ENCODE measurements around the gene ARHGDIA.

Gene ARHGDIA

DNA sequence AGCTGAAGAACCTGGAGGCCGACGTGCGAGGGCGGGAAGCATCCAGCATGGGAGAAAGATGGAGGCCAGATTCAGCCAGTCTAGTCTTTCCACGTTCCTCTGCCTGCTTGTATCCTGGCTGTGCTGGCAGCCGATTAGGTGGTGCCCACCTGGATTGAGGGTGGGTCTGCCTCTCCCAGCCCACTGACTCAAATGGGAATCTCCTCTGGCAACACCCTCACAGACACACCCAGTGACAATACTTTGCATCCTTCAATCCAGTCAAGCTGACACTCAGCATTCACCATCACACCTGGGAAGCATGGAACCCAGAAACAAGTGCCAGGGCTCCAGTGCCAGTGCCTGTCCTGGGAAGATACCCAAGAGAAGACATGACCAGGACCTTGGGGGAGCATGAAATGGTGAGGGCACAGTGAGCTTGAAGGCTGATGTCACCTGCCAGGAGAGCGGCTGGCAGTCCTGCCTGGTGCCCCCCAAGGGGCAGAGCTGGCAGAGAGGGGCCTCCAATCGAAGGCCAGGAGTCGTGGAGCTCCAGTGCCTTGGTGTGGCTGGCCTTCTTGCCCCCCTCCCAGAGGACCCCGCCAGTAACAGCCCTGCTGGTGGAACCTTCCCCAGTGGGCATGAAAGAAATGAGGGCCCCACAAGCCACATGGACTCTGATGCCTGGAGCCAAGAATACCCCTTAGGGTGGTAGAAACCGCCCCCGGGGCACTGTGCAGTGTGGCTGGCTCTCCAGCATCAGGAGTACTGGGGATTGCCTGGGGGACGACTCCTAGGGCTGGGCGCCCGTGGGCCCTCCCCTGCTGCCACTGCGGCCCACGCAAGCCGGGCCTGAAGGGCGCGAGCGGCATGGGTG is 30.3 kb upstream of the ARHGDIA start:
- peaks cover 5% of the 10 kb centered on the region for H3K27me3 Mint-ChIP-seq
- peaks cover 3% of the 10 kb centered on the region for H3K4me1 Mint-ChIP-seq
- no peak overlapping the region for H3K27ac Mint-ChIP-seq
- H3K4me3 Mint-ChIP-seq: peak overlapping the region; percentile 18
- DNase-seq (ENCODE audit: low spot score in 2 of 2) (no peak), ATAC-seq (ENCODE audit: low read depth) (no peak)
- peaks cover 9% of the 10 kb centered on the region for H3K36me3 Mint-ChIP-seq
- H3K9me3 Mint-ChIP-seq: no peaks in the 10 kb centered on the region

DNA sequence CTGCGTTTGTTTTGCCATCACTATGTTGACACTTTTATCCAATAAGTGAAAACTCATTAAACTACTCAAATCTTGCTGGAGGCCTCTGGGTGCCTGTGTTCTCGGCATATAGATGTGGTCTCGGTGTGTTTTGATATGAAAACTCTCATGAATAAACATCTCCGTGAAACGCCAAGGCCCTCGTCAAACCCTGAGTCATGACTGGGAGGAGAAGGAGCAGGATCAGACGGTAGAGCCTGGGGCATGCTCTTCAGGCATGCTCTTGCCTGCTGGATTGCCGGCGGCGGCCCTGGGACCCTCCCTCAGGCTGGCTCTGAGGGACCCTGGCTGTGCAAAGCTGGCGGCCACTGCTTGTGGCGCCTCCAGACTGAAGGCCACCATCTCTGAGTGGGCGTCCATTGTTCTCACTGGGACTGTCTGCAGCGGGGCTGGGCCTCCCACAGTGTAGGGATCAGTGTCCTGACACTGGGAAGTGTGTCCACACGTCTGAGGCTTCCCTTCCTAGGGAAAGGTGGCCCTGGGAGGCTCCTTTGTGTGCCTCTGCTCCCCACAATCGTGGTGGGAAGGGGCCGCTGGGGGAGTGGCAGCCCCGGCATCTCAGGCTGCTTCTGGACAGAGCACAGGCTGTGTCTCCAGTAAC is 29.2 kb upstream of the ARHGDIA start:
- Mint-ChIP-seq H3K27ac (no peak overlapping the region), H3K4me1 (peaks cover 3% of the 10 kb centered on the region), H3K4me3 (no peak overlapping the region), H3K27me3 (peaks cover 5% of the 10 kb centered on the region), H3K36me3 (peaks cover 10% of the 10 kb centered on the region), H3K9me3 (no peaks in the 10 kb centered on the region)
- DNase-seq (ENCODE audit: low spot score in 2 of 2): no peak
- no peak for ATAC-seq (ENCODE audit: low read depth)

DNA sequence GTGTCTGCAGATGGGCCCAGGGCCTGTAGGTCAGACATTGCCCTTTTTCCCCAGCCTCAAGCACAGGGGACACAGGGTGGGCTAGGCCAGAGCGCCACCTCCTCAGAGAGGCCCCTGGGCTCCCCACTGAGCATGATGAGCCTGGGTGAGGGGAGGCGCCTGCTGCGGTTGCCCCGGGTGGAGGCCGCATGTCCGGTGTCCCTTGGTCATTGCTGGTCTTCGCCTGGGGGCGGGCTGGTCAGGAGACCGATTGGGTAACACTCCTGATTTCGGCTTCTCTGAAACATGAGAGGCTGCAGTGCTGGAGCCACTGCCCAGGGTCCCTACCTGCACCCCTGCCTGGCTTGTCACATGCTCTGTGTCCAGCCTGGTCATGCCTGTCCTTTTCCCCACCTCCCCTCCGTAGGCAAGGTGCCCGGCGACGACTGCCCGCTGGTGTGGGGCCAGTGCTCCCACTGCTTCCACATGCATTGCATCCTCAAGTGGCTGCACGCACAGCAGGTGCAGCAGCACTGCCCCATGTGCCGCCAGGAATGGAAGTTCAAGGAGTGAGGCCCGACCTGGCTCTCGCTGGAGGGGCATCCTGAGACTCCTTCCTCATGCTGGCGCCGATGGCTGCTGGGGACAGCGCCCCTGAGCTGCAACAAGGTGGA is 28.5 kb upstream of the ARHGDIA start:
- Mint-ChIP-seq H3K4me3 (no peak overlapping the region), H3K36me3 (peaks cover 11% of the 10 kb centered on the region), H3K4me1 (peaks cover 3% of the 10 kb centered on the region), H3K9me3 (no peaks in the 10 kb centered on the region), H3K27ac (no peak overlapping the region), H3K27me3 (peaks cover 5% of the 10 kb centered on the region)
- ATAC-seq (ENCODE audit: low read depth) (no peak), DNase-seq (ENCODE audit: low spot score in 2 of 2) (no peak)

DNA sequence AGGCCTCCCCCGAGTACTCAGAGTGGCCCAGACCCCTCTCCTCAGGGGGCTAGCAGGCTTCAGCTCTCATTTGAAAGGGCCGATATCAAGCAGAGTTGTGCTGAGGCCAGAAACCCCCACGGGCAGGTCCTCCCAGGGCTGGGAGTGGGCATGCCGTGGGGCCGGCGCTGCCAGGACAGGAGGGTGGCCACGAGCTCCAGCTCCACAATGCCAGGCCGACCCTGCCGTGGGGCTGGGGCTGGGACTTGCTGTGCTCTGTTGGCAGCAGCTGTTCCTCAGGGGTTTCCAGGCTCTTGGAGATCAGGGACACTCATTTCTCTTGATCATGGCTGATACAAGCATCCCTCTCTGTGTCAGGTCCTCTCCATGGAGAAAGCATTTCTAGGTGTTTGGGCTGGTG is 27.7 kb upstream of the ARHGDIA start:
- Mint-ChIP-seq H3K36me3 (peaks cover 11% of the 10 kb centered on the region), H3K4me3 (no peak overlapping the region), H3K9me3 (no peaks in the 10 kb centered on the region), H3K4me1 (peaks cover 3% of the 10 kb centered on the region), H3K27me3 (peaks cover 5% of the 10 kb centered on the region), H3K27ac (no peak overlapping the region)
- no peak for DNase-seq (ENCODE audit: low spot score in 2 of 2)
- ATAC-seq (ENCODE audit: low read depth): no peak

DNA sequence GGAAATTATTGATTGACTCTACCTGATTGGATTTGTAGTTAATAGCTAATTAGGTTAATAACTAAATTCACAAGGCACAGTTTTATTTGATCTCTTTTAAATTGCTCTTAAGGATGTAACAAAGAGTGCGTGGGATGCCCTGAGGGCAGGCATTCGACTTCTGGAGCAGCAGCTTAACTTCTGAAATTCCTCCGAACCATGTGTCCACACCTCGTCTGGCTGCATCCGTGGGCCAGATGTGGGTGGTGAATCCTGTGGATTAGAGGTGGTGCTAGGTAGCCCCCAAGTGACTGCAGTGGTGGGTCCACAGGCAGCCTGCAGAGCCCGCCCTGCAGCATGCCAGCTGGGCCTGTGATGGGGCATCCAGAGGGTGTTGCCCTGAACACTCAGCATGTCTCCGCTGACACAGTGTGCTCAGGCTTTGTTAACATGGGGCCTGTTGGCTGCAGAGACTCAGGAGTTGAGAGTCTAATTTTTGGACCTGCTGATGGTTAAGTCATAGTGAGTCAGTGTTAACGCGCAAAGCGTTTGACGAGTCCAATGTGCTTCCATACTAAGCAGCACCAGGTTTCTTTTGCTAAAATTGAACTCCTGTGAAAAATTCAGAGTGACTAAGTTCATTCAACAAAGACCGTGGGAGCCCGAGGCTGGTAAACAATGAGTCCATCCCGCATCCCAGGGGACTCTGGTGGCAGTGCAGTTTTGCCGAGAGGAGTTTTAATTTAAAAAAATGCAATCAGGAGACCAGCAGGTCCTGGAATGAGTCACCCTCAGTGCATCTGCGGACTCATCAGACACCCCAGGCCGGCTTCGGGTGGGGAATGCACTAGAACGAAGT is 27.1 kb upstream of the ARHGDIA start:
- no peaks in the 10 kb centered on the region for H3K9me3 Mint-ChIP-seq
- H3K4me1 Mint-ChIP-seq: peaks cover 5% of the 10 kb centered on the region
- H3K27me3 Mint-ChIP-seq: peaks cover 5% of the 10 kb centered on the region
- ATAC-seq (ENCODE audit: low read depth) (no peak), DNase-seq (ENCODE audit: low spot score in 2 of 2) (no peak)
- no peak overlapping the region for H3K4me3 Mint-ChIP-seq
- H3K27ac Mint-ChIP-seq: no peak overlapping the region
- peaks cover 11% of the 10 kb centered on the region for H3K36me3 Mint-ChIP-seq

DNA sequence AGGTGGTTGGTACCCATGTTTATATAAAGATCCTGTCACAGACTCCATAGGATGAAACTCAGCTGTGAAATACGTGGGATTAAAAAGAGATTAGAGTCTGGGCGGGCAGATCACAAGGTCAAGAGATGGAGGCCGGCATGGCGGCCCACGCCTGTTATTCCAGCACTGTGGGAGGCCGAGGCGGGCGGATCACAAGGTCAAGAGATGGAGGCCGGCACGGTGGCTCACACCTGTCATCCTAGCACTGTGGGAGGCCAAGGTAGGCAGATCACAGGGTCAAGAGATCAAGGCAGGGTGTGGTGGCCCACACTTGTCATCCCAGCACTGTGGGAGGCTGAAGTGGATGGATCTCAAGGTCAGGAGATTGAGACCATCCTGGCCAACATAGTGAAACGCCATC is 24.3 kb upstream of the ARHGDIA start:
- no peak for DNase-seq (ENCODE audit: low spot score in 2 of 2)
- no peak for ATAC-seq (ENCODE audit: low read depth)
- H3K9me3 Mint-ChIP-seq: no peaks in the 10 kb centered on the region
- H3K36me3 Mint-ChIP-seq: peaks cover 10% of the 10 kb centered on the region
- H3K27ac Mint-ChIP-seq: no peak overlapping the region
- no peak overlapping the region for H3K4me3 Mint-ChIP-seq
- no peaks in the 10 kb centered on the region for H3K27me3 Mint-ChIP-seq
- H3K4me1 Mint-ChIP-seq: peaks cover 5% of the 10 kb centered on the region

DNA sequence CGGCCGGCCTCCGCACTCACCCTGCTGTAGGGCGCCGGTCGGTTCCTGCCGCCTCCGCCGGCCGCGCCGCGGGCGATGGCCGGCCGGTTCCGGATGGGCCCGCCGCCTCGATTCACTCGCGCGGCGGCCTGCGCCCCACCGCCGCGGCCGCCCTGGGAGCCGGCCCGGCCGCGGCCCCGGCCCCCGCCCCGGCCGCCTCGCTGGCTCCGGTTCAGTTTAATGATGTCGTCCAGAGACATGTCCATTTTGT is 20.1 kb upstream of the ARHGDIA start:
- Mint-ChIP-seq H3K27me3 (no peaks in the 10 kb centered on the region), H3K27ac (peak overlapping the region; percentile 96), H3K4me1 (peaks cover 18% of the 10 kb centered on the region), H3K36me3 (peaks cover 17% of the 10 kb centered on the region), H3K9me3 (no peaks in the 10 kb centered on the region), H3K4me3 (peak overlapping the region; percentile 97)
- DNase-seq (ENCODE audit: low spot score in 2 of 2) (no peak), ATAC-seq (ENCODE audit: low read depth) (peak; percentile 5)

DNA sequence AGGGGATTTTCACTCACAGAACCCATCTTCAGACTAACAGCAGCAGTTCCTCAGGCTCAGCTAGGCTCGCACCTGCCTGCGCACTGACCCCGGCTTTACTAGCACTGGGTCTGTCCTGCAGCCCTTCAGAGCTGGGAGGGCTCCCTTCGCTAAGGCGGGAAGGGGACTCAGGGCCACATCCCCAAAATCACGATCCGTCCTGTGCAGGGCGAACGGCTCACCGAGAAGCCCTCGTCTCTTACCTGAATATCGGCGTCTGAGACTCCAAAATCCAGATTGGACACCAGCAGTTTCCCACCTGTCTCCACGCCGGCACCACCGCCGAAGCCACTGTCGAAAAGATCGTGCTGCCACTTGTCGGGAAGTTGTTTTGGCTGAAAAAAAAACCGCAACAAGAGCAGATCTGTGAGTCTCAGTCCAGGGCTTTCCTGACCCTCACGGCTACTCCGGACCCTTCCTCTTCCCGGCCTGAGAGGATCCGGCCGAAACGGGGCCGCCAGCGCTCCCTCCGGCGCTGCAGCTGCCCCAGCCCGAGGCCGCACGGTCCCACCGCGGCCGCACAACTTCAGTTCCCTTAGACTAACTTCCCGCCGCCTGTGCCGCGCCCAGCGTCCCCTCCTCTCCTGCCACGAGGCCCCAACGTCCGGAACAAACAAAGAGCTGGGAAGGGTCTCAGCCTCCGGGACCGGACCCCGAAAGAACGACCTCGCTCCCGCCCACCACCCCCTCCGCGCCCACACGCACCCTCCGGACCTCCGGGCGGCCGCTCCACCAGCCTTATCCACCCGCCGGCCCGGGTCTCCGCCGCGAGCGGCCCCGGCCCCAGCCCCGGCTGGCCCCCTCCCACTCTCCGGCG is 19.5 kb upstream of the ARHGDIA start:
- DNase-seq (ENCODE audit: low spot score in 2 of 2) (no peak), ATAC-seq (ENCODE audit: low read depth) (no peak)
- Mint-ChIP-seq H3K27ac (peak overlapping the region; percentile 96), H3K27me3 (no peaks in the 10 kb centered on the region), H3K4me1 (peaks cover 18% of the 10 kb centered on the region), H3K36me3 (peaks cover 19% of the 10 kb centered on the region), H3K4me3 (peak overlapping the region; percentile 76), H3K9me3 (no peaks in the 10 kb centered on the region)

DNA sequence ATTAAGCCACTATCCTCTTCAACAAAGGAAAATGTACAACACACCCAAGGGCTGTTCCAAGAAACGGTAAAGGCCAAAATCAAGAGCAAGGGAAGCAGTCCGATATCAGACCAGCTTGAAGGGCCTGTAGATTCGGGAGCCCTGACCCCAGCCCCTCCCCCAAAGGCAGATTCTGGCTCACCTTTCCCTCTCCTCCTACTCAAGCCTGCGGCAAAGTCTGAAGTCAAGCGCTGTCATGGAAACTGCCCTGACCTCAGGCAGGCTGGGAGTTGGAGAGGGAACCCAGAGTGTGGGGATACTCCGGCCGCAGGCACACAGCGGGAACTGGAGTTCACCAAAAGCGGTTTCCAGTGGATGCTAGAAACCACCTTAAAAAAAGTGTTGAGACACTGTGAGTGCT is 18.5 kb upstream of the ARHGDIA start:
- ATAC-seq (ENCODE audit: low read depth): no peak

DNA sequence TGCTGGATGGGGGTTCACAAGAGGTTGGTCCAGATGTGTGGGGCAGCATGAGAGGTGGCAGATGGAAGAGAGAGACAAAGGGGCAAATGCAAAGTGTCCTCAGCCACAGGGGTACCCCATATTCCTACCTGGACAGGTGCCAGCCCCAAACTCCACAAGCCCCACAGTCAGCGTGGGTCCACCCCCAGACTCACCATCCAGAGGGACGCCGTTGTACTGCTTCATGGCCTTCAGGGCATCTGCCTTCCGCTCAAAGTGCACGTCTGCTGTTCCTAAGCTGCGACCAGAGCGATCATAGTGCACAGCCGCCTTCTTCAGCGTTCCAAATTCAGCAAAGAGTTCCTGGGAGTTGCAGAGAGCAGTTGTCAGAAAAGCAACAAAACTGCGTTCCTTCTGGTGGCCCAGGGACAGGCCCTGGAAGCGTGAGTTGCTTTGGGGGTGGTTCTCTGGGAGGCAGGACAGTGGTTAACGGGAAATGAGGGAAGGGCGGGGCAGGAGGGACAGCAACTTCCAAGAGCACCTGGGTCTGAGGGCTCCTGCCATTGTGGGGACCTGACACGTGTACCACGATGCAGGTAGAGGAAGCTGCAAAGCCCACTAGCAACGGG is 18.0 kb upstream of the ARHGDIA start:
- Mint-ChIP-seq H3K4me3 (peak overlapping the region; percentile 59), H3K27ac (no peak overlapping the region), H3K9me3 (no peaks in the 10 kb centered on the region), H3K36me3 (peaks cover 24% of the 10 kb centered on the region), H3K27me3 (no peaks in the 10 kb centered on the region), H3K4me1 (peaks cover 18% of the 10 kb centered on the region)
- no peak for ATAC-seq (ENCODE audit: low read depth)
- DNase-seq (ENCODE audit: low spot score in 2 of 2): no peak

More for the DNA sequence above, 18.5 kb upstream of the ARHGDIA start:
- Mint-ChIP-seq H3K9me3 (no peaks in the 10 kb centered on the region), H3K27ac (no peak overlapping the region), H3K4me1 (peaks cover 18% of the 10 kb centered on the region), H3K27me3 (no peaks in the 10 kb centered on the region), H3K4me3 (peak overlapping the region; percentile 59), H3K36me3 (peaks cover 20% of the 10 kb centered on the region)
- DNase-seq (ENCODE audit: low spot score in 2 of 2): no peak

DNA sequence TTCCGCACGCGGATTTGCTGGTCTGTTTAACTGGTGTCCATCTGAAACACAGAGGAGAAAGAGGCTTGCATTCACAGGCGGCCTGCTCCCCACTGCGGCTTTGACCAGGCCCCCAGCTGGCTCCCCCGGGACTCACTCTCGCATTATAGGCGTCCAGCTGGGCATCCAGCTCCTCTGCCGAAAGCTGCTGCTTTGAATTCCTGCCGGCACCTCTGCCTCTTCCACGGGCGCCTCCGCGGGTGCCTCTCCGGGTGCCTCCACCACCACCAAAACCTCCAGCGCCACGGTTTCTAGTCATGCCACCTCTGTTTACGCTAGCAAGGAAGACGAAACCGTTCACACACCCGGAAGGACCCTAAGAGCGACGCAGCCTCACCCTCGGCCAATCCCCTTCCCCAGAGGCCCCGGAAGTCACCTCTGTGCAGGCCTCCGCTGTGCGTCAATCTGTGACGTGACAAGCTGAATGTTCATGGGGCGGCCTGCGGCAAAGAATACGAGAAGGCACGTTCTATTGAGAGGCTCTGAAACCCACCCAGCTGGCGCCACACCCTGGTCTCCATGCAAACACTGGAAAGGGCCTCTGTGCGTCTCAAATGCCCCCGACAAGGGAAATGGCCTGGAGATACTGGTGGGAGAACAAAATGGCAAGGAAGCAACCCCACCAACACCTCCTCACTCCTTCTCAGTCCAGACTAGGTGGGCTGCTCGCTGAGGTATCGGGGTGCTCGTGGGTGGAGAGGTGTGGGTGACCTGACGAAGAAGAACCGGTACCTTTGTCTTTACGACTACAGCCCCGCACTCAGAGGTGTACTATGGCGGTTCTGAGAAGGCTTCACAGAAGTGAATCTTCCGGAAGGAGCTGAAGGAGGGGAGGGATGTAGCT is 17.2 kb upstream of the ARHGDIA start:
- no peak for DNase-seq (ENCODE audit: low spot score in 2 of 2)
- Mint-ChIP-seq H3K9me3 (no peaks in the 10 kb centered on the region), H3K4me3 (peak overlapping the region; percentile 59), H3K27me3 (no peaks in the 10 kb centered on the region), H3K36me3 (peaks cover 24% of the 10 kb centered on the region), H3K27ac (no peak overlapping the region), H3K4me1 (peaks cover 16% of the 10 kb centered on the region)
- no peak for ATAC-seq (ENCODE audit: low read depth)

DNA sequence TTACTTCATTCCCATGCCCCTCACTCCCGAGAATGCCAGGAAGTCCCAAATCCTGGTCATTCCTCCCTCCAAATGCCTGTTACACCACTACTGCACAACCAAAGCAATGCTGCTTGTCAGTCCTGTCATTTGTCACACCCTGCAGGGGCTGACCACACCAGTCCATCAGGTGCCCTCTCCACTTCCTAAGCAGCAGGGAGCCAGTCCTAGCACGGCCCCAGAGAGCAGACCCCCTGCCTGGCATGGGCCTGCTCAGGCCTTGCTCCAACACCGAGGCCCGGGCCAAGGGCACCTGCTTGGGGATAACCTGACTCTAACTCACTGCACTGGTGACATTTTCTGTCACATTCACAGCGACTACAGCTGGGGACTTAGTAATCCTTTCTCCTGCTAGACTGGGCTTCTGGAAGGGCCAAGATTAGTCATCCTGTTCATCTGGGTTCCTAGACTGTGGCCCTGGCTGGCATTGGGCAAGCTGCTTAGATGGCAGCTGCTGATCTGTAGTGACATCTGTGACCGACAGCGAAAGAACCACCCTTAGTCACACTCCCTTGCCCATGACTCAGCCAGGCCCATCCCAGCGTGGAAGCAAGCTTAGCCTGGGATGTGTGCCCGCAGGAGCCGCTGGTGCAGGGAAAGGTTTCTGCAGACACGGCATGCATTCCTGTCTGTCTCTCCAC is 14.9 kb upstream of the ARHGDIA start:
- H3K27ac Mint-ChIP-seq: peak overlapping the region; percentile 41
- H3K27me3 Mint-ChIP-seq: no peaks in the 10 kb centered on the region
- ATAC-seq (ENCODE audit: low read depth) (no peak), DNase-seq (ENCODE audit: low spot score in 2 of 2) (no peak)
- H3K4me1 Mint-ChIP-seq: peaks cover 13% of the 10 kb centered on the region
- H3K4me3 Mint-ChIP-seq: no peak overlapping the region
- H3K9me3 Mint-ChIP-seq: no peaks in the 10 kb centered on the region
- peaks cover 22% of the 10 kb centered on the region for H3K36me3 Mint-ChIP-seq
